Omental fat pad (tissue), 4 donors: ENCODE results near the gene PXDN. TPM values are rescaled to one million over a fixed set of nuclear protein-coding genes. Genes with fewer than 3 reads are reported as not detected.

ENCODE experiments used
- ATAC-seq: fragments of 150-250 bp; one replicate; pipeline ENCODE4 v1.9.1; 2016; ENCODE audit warnings: mild to moderate bottlenecking, moderate library complexity; ENCODE audit not compliant: low FRiP score
- DNase-seq: peaks from one replicate; pipeline ENCODE4 v3.0.0-alpha.2; 2019; ENCODE audit warnings: low spot score
- total RNA-seq, 4 donors: library from RNA; depleted of rRNA; stranded (reverse); fragments of >200 nt; gene quantifications; one replicate each; pipeline ENCODE4 v1.1.0, GENCODE V29; 2016
- TF ChIP-seq, protein P1 (sequence below), 3 donors: fragments of 450-650 bp; IDR thresholded peaks; one replicate each; pipeline ENCODE4 v1.5.1; 2016 to 2017; ENCODE audit warnings: antibody characterized with exemption in 3 of 3, mild to moderate bottlenecking in 3 of 3, moderate library complexity in 2 of 3

Gene PXDN
- total RNA-seq, 4 donors from 2014 or later: 81.2 to 228 (median 112) TPM

DNA sequence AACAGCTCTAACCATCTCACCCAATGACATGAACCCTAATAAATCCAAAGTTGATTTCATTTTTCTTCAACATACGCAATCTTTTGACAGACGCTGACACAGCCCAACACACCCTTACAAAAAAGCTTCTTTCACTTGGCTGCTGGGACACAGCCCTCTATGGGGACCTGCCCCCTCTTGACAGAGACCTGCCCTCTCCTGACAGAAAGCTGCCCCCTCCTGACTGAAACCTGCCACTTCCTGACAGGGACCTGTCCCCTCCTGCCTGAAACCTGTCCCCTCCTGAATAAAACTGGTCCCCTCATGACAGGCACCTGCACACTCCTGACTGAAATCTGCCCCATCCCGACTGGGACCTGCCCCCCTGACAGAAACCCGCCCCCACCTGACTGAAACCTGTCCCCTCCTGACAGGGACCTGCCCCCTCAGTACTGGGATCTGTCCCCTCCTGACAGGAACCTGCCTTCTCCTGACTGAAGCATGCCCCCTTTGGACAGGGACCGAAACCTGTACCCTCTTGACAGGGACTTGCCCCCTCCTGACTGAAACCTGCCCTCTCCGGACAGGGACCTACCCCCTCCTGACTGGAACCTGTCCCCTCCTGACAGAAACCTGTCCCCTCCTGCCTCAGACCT, 87.9 kb downstream of the PXDN start:
- no peak for ATAC-seq
- TF ChIP-seq, protein P1, sequence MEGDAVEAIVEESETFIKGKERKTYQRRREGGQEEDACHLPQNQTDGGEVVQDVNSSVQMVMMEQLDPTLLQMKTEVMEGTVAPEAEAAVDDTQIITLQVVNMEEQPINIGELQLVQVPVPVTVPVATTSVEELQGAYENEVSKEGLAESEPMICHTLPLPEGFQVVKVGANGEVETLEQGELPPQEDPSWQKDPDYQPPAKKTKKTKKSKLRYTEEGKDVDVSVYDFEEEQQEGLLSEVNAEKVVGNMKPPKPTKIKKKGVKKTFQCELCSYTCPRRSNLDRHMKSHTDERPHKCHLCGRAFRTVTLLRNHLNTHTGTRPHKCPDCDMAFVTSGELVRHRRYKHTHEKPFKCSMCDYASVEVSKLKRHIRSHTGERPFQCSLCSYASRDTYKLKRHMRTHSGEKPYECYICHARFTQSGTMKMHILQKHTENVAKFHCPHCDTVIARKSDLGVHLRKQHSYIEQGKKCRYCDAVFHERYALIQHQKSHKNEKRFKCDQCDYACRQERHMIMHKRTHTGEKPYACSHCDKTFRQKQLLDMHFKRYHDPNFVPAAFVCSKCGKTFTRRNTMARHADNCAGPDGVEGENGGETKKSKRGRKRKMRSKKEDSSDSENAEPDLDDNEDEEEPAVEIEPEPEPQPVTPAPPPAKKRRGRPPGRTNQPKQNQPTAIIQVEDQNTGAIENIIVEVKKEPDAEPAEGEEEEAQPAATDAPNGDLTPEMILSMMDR (IDR thresholded peaks at IDR 0.05): no peak
- DNase-seq: no peak

DNA sequence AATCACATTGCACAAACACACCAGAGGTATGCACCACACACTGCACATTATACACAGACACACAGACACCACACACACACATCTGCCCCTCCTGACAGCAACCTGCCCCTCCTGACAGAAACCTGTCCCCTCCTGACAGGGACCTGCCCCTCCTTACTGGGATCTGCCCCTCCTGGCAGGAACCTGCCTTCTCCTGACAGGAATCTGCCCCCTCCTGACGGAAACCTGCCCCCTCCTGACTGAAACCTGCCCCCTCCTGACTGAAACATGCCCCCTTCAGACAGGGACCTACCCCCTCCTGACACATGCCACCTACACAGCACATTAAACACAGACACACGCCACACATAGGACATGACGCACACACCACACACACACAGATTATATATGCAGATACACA, 88.9 kb downstream of the PXDN start:
- TF ChIP-seq, protein P1 (IDR thresholded peaks at IDR 0.05): no peak
- no peak for DNase-seq
- ATAC-seq: no peak

DNA sequence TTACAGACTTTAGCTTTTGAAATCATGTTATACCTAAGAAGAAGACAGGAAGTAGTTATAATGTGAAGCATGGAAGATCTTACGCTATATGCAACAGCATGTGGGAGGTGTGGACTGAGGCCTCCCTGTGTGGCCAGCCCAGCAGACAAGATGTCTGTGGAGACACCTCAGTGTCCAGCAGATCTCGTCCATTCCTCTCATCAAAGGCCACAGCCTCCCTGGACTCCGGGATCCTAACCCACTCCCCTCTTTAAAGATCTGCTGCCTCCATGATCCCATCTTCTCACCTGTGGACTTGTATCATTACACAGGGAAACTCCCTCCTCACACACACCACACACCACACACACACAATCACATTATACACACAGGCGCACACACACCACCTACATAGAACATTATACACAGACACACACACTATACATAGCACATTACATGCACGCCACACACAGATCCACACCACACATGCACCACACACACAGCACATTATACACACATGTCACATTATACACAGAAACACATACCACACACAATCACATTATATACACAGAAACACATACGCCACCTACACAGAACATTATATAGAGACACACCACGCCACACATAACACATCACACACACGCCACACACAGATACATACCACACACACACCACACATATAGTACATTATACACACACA, 89.5 kb downstream of the PXDN start:
- ATAC-seq: no peak
- TF ChIP-seq, protein P1 (IDR thresholded peaks at IDR 0.05): no peak
- DNase-seq: no peak

DNA sequence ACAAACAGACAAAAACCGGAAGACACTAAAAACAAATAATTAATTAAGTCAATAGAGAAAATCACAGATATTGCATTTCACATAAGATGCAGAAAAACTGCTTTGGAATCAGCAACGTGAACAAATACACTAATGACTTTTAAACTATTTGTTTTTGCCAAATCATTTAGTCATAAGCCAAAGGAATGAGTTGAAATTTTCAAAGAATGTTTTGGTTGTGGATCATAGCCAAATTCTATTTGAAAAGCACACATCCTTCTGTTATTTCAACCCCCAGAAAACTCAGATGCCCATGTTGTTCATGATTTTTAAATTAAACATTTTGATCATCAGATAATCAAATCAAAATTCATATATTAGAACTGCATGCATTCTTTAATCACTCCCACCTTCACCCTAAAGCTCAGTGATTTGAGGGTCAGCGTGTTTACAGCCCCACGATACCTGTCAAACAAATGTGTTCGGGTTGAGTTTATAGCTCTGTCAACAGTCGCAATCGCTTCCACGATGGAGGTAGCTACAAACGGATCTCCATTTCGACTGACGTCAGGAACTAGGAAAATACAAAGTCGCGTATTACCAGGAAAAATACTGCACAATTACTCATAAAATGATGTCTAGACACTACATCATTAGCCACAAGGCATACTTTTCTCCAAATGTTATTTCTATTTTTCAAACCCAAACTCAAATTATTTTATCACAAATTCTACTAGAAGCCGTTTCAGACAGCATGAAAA, 90.2 kb downstream of the PXDN start:
- no peak for ATAC-seq
- DNase-seq: no peak
- TF ChIP-seq, protein P1 (IDR thresholded peaks at IDR 0.05): no peak

DNA sequence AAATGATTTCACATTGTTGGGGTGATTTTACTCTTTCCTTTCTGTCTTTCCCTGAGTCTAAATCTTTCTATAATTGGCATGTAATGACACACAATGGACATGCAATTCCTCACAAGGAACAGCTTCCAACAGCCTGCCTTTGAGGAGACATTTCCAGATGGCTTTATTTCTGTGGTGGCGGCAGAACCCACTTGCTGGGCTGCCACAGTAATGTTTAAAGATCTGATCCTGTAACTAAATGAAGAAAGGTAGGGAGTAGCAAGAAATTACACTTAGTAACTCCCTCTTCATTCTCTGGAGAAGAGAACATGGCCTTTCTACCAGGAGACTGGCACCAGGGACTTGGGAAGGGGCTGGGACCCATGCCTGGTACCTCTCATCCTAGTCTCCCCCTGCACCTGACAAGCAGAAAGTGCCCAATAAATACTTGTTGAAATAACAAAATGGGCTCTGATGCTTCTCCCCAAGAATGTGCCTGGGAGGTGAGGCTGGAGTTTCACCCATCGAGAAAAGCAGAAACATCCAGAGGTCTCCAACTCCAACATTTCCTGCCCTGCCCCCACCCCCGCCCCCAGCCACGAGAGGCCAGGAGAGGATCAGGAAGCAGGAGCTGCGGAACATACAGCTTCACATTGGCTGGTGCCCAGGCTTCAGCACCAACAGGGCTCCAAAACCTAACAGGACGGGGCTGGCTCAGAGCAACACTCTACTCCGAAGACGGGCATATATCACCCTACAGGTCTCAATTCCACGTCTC, 92.1 kb downstream of the PXDN start:
- ATAC-seq (no peak), DNase-seq (no peak)
- TF ChIP-seq, protein P1 (IDR thresholded peaks at IDR 0.05): no peak

DNA sequence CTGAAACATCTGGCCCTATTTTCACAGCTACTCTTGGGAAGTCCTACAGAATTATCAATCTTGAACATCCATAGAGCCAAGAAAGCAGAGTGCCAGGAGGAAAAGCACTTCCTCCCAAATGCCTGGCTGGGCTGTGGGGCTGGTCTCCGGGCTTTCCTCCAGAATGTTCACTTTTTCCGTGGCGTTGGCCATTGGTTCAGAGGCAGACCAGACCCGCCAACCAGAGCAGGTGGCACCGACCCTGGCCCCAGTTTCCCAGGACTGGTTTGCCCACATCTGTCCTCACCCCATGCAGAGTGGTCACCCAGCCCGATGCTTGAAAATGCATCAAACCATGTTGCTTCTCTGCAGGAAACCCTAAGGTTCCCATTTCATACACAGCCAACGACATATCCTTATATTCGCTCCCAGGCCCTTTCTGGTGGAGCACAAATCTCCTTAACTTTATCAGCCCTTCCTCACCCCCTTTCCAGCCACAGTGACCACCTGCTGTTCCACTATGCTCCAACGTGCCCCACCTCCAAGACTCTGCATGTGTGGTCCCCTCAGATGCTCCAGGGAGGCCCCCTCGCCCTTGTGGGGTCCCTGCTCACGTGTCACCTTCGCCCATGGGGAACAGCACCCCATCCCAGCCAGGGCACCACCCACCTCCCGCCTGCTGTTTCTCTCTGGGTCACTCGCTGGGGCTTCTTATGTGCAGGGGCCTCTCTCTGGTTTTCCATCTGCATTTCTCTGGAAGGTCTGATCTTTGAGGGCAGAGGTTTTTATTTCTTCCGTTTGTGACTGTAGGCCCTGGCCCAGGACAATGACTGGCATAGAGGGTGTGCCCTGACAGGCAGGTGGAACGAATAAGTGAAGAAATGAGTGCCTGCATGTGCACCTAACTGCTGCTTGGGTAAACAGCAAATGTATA, 92.9 kb downstream of the PXDN start:
- ATAC-seq (no peak), DNase-seq (no peak)
- TF ChIP-seq, protein P1 (IDR thresholded peaks at IDR 0.05): no peak
